Trophoblast cell (in vitro differentiated cells and primary cell): ENCODE measurements around the gene JOSD2.

Experiments
- DNase-seq, 2 donors: peaks; one replicate each; pipeline ENCODE4 v3.0.0-alpha.2; 2016
- H2AFZ ChIP-seq: 2 replicates; pipeline ENCODE4 v1.6.1; 2013; ENCODE audit warnings: low read length, moderate library complexity, mild to moderate bottlenecking; ENCODE audit not compliant: insufficient read depth, poor library complexity
- H2AK5ac ChIP-seq: 2 replicates; pipeline ENCODE4 v1.6.1; 2013; ENCODE audit warnings: mild to moderate bottlenecking, low read length
- H2BK120ac ChIP-seq: 2 replicates; pipeline ENCODE4 v1.6.1; 2013; ENCODE audit warnings: low read length, mild to moderate bottlenecking, moderate library complexity; ENCODE audit not compliant: insufficient read depth, poor library complexity
- H2BK12ac ChIP-seq: 2 replicates; pipeline ENCODE4 v1.6.1; 2013; ENCODE audit warnings: mild to moderate bottlenecking, low read length, moderate library complexity
- H2BK5ac ChIP-seq: 2 replicates; pipeline ENCODE4 v1.6.1; 2013; ENCODE audit warnings: low read length, low read depth, moderate library complexity, mild to moderate bottlenecking; ENCODE audit not compliant: poor library complexity
- H3K14ac ChIP-seq: 2 replicates; pipeline ENCODE4 v1.6.1; 2013; ENCODE audit warnings: mild to moderate bottlenecking, low read length
- H3K18ac ChIP-seq: 2 replicates; pipeline ENCODE4 v1.6.1; 2013; ENCODE audit warnings: mild to moderate bottlenecking, low read length
- H3K23ac ChIP-seq: 2 replicates; pipeline ENCODE4 v1.6.1; 2013; ENCODE audit warnings: low read length
- H3K27ac ChIP-seq: 2 replicates; pipeline ENCODE4 v1.5.1; 2013; ENCODE audit warnings: low read depth, mild to moderate bottlenecking, inconsistent platforms, low read length, moderate library complexity
- H3K27me3 ChIP-seq: 2 replicates; pipeline ENCODE4 v1.6.1; 2013; ENCODE audit warnings: inconsistent platforms, mild to moderate bottlenecking, low read length, moderate library complexity; ENCODE audit not compliant: insufficient read depth
- H3K36me3 ChIP-seq, 2 experiments: 1 replicate in 1 of 2; 2 replicates in 1 of 2; pipeline ENCODE4 v1.6.1; 2013; ENCODE audit warnings: low read length in 2 of 2, mild to moderate bottlenecking in 2 of 2, moderate library complexity in 1 of 2; ENCODE audit not compliant: insufficient read depth in 2 of 2, control insufficient read depth in 1 of 2
- H3K4ac ChIP-seq: 2 replicates; pipeline ENCODE4 v1.6.1; 2013; ENCODE audit warnings: low read depth, mild to moderate bottlenecking, low read length, moderate library complexity
- H3K4me1 ChIP-seq, 2 experiments: 1 replicate in 1 of 2; 2 replicates in 1 of 2; pipeline ENCODE4 v1.6.1; 2013; ENCODE audit warnings: low read length in 2 of 2, mild to moderate bottlenecking in 2 of 2, moderate library complexity in 1 of 2; ENCODE audit not compliant: insufficient read depth in 2 of 2, control insufficient read depth in 1 of 2
- H3K4me2 ChIP-seq: 2 replicates; pipeline ENCODE4 v1.6.1; 2013; ENCODE audit warnings: inconsistent platforms, mild to moderate bottlenecking, low read length, moderate library complexity
- H3K4me3 ChIP-seq: 2 replicates; pipeline ENCODE4 v1.5.1; 2013; ENCODE audit warnings: mild to moderate bottlenecking, low read depth, low read length, inconsistent platforms
- H3K79me1 ChIP-seq: one replicate; pipeline ENCODE4 v1.6.1; 2013; ENCODE audit warnings: low read length
- H3K79me2 ChIP-seq: 2 replicates; pipeline ENCODE4 v1.6.1; 2013; ENCODE audit warnings: low read length, mild to moderate bottlenecking; ENCODE audit not compliant: control insufficient read depth, insufficient read depth, poor library complexity
- H3K9ac ChIP-seq: 2 replicates; pipeline ENCODE4 v1.6.1; 2013; ENCODE audit warnings: mild to moderate bottlenecking, low read length
- H3K9me3 ChIP-seq: 2 replicates; pipeline ENCODE4 v1.6.1; 2013; ENCODE audit warnings: low read depth, mild to moderate bottlenecking, control low read depth, inconsistent platforms, low read length; ENCODE audit not compliant: insufficient read depth
- H4K12ac ChIP-seq: 2 replicates; pipeline ENCODE4 v1.6.1; 2013; ENCODE audit warnings: low read depth, mild to moderate bottlenecking, low read length, moderate library complexity
- H4K8ac ChIP-seq: 2 replicates; pipeline ENCODE4 v1.6.1; 2013; ENCODE audit warnings: low read depth, mild to moderate bottlenecking, low read length, moderate library complexity
- H4K91ac ChIP-seq: one replicate; pipeline ENCODE4 v1.6.1; 2013; ENCODE audit warnings: low read depth, mild to moderate bottlenecking, low read length, moderate library complexity
- WGBS: extraction: QIAGEN DNeasy Blood & Tissue Kit; methylation state at CpG from one replicate; pipeline ENCODE4 v1.1.7; 2013; ENCODE audit warnings: missing lambda C conversion rate; ENCODE audit not compliant: insufficient read length, insufficient coverage; ENCODE audit errors: extremely low coverage; 5-methylcytosine and 5-hydroxymethylcytosine counted together

Gene JOSD2

GRCh38 chr19:50554212-50554611, 43.2 kb upstream of the JOSD2 start:
- Histone ChIP-seq H3K4me1 (no peaks in the 10 kb centered on the region), H2AFZ (no peak overlapping the region), H2BK12ac (no peak overlapping the region), H3K79me2 (no peaks in the 10 kb centered on the region), H3K4me2 (no peak overlapping the region), H3K18ac (no peak overlapping the region), H3K4ac (no peak overlapping the region), H3K36me3 (no peaks in the 10 kb centered on the region), H3K9me3 (peaks cover 11% of the 10 kb centered on the region), H2BK120ac (no peak overlapping the region), H3K27ac (no peak overlapping the region), H2AK5ac (no peak overlapping the region), H3K27me3 (peaks cover 32% of the 10 kb centered on the region), H3K9ac (no peak overlapping the region), H4K12ac (no peak overlapping the region), H4K91ac (no peak overlapping the region), H3K23ac (no peak overlapping the region), H3K4me3 (no peak overlapping the region), H4K8ac (no peak overlapping the region), H3K79me1 (no peaks in the 10 kb centered on the region), H3K14ac (no peak overlapping the region), H2BK5ac (no peak overlapping the region)
- no peak for DNase-seq
- no CpG with 5 or more reads among the region's 10 CpGs for WGBS

GRCh38 chr19:50553134-50553703, 42.2 kb upstream of the JOSD2 start:
- Histone ChIP-seq H3K9ac (no peak overlapping the region), H3K27me3 (peaks cover 32% of the 10 kb centered on the region), H3K4me3 (no peak overlapping the region), H3K9me3 (peaks cover 11% of the 10 kb centered on the region), H3K14ac (no peak overlapping the region), H2AK5ac (no peak overlapping the region), H4K91ac (no peak overlapping the region), H3K4me2 (no peak overlapping the region), H3K79me2 (no peaks in the 10 kb centered on the region), H4K12ac (no peak overlapping the region), H3K27ac (no peak overlapping the region), H2BK12ac (no peak overlapping the region), H2AFZ (no peak overlapping the region), H2BK120ac (no peak overlapping the region), H3K4ac (no peak overlapping the region), H3K4me1 (no peaks in the 10 kb centered on the region), H3K36me3 (no peaks in the 10 kb centered on the region), H3K18ac (no peak overlapping the region), H3K23ac (no peak overlapping the region), H3K79me1 (no peaks in the 10 kb centered on the region), H2BK5ac (no peak overlapping the region), H4K8ac (no peak overlapping the region)
- DNase-seq = no peak
- WGBS = no CpG with 5 or more reads among the region's 19 CpGs

- Histone ChIP-seq H4K12ac (no peak overlapping the region), H2BK5ac (no peak overlapping the region), H3K36me3 (no peaks in the 10 kb centered on the region), H3K4me2 (no peak overlapping the region), H2AFZ (no peak overlapping the region), H3K9ac (no peak overlapping the region), H3K27me3 (peaks cover 32% of the 10 kb centered on the region), H3K79me1 (no peaks in the 10 kb centered on the region), H4K8ac (no peak overlapping the region), H3K79me2 (no peaks in the 10 kb centered on the region), H3K4ac (no peak overlapping the region), H3K18ac (no peak overlapping the region), H3K23ac (no peak overlapping the region), H3K4me1 (no peaks in the 10 kb centered on the region), H3K14ac (no peak overlapping the region), H3K4me3 (no peak overlapping the region), H2BK120ac (no peak overlapping the region), H4K91ac (no peak overlapping the region), H2BK12ac (no peak overlapping the region), H2AK5ac (no peak overlapping the region), H3K9me3 (peaks cover 11% of the 10 kb centered on the region), H3K27ac (no peak overlapping the region)
- 100% methylated on average over 9 of the region's 15 CpGs for WGBS
- DNase-seq = no peak
These were observed 41.5 kb upstream of the JOSD2 start for GRCh38 chr19:50552540-50552939.

DNA sequence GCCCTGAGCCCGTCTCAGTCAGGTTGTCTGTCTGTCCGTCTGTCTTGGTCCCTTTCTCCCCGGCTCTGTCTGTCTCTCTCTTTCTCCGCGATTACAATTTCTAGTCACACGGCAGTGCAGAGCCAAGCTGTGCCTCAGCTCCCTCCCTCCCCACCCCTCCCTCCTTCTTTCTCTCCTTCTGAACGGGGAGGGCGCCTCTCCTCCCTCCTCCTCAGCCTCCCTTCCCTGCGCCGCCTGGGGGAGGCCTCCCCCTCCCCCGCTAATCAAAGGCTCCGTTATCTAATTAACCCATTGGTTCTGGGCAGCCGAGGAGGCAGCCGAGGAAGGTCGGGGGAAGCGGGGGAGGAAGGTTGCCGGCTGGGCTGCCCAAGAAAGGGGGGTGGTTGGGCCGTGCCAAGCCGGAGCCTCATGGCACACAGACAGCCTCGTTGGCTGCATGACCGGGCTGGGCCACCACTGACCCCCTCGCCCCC, 40.8 kb upstream of the JOSD2 start:
- no peak overlapping the region for H4K8ac ChIP-seq
- no peak overlapping the region for H2AK5ac ChIP-seq
- no peak for DNase-seq
- no peak overlapping the region for H2AFZ ChIP-seq
- H3K4me3 ChIP-seq = no peak overlapping the region
- no peak overlapping the region for H3K23ac ChIP-seq
- no peak overlapping the region for H3K27ac ChIP-seq
- no peaks in the 10 kb centered on the region for H3K79me1 ChIP-seq
- no peak overlapping the region for H3K4ac ChIP-seq
- no peak overlapping the region for H2BK120ac ChIP-seq
- no peak overlapping the region for H3K9ac ChIP-seq
- WGBS = no CpG with 5 or more reads among the region's 22 CpGs
- H2BK12ac ChIP-seq = no peak overlapping the region
- peaks cover 11% of the 10 kb centered on the region for H3K9me3 ChIP-seq
- no peak overlapping the region for H4K91ac ChIP-seq
- H3K4me1 ChIP-seq = no peaks in the 10 kb centered on the region
- H3K27me3 ChIP-seq = peaks cover 32% of the 10 kb centered on the region
- no peak overlapping the region for H2BK5ac ChIP-seq
- H4K12ac ChIP-seq = no peak overlapping the region
- H3K79me2 ChIP-seq = no peaks in the 10 kb centered on the region
- H3K14ac ChIP-seq = no peak overlapping the region
- no peak overlapping the region for H3K18ac ChIP-seq
- no peak overlapping the region for H3K4me2 ChIP-seq
- H3K36me3 ChIP-seq = no peaks in the 10 kb centered on the region
